ENCODE data around the gene VWA1.

Gene VWA1

GRCh38 chr1:1460540-1461130 is 25.1 kb downstream of the VWA1 start:
- TF ChIP-seq CREB5 (CRISPR knock-in tag; IDR thresholded peaks at IDR 0.05; ENCODE audit: low read depth) (no peak), ZFP30 (CRISPR knock-in tag; IDR thresholded peaks at IDR 0.05) (no peak), POU6F1 (CRISPR knock-in tag; IDR thresholded peaks at IDR 0.05; ENCODE audit: borderline replicate concordance, low read depth) (no peak), ZNF70 (CRISPR knock-in tag; IDR thresholded peaks at IDR 0.05) (no peak), ZNF565 (CRISPR knock-in tag; conservative IDR thresholded peaks at IDR 0.05; ENCODE audit: low read depth) (no peak)
- ATAC-seq = no peak

GRCh38 chr1:1461721-1462317 is 26.3 kb downstream of the VWA1 start:
- peak; percentile 18; the same call in 2 of the 3 replicates for ATAC-seq
- TF ChIP-seq TOX (CRISPR knock-in tag; IDR thresholded peaks at IDR 0.05; ENCODE audit: borderline replicate concordance) (no peak), CSDC2 (CRISPR knock-in tag; IDR thresholded peaks at IDR 0.05) (no peak), PPARA (CRISPR knock-in tag; IDR thresholded peaks at IDR 0.05; ENCODE audit: borderline replicate concordance) (no peak), ZNF8 (CRISPR knock-in tag; IDR thresholded peaks at IDR 0.05) (no peak), SNAI2 (CRISPR knock-in tag; IDR thresholded peaks at IDR 0.05) (no peak), TCF4 (CRISPR knock-in tag; IDR thresholded peaks at IDR 0.05; ENCODE audit: borderline replicate concordance) (no peak), TSHZ2 (CRISPR knock-in tag; IDR thresholded peaks at IDR 0.05) (no peak), ARNTL (CRISPR knock-in tag; IDR thresholded peaks at IDR 0.05; ENCODE audit: borderline replicate concordance, low read depth) (no peak), OSR1 (CRISPR knock-in tag; IDR thresholded peaks at IDR 0.05) (no peak), ZNF70 (CRISPR knock-in tag; IDR thresholded peaks at IDR 0.05) (no peak), CREB5 (CRISPR knock-in tag; IDR thresholded peaks at IDR 0.05; ENCODE audit: low read depth) (no peak), ZFP30 (CRISPR knock-in tag; IDR thresholded peaks at IDR 0.05) (no peak), ISL1 (CRISPR knock-in tag; IDR thresholded peaks at IDR 0.05) (no peak), RARB (CRISPR knock-in tag; IDR thresholded peaks at IDR 0.05) (no peak), GLIS3 (CRISPR knock-in tag; IDR thresholded peaks at IDR 0.05) (no peak), PATZ1 (CRISPR knock-in tag; IDR thresholded peaks at IDR 0.05; ENCODE audit: borderline replicate concordance) (no peak), ZC3H10 (CRISPR knock-in tag; IDR thresholded peaks at IDR 0.05) (no peak), BACH2 (CRISPR knock-in tag; IDR thresholded peaks at IDR 0.05; ENCODE audit: borderline replicate concordance) (no peak)

- peak; percentile 68 for ATAC-seq
- TF ChIP-seq ZFP30 (CRISPR knock-in tag; IDR thresholded peaks at IDR 0.05) (no peak), ZFP3 (CRISPR knock-in tag; IDR thresholded peaks at IDR 0.05) (no peak), TSHZ2 (CRISPR knock-in tag; IDR thresholded peaks at IDR 0.05) (no peak), ESRRG (CRISPR knock-in tag; IDR thresholded peaks at IDR 0.05) (no peak), CREB5 (CRISPR knock-in tag; IDR thresholded peaks at IDR 0.05; ENCODE audit: low read depth) (no peak)
These were observed 27.0 kb downstream of the VWA1 start for GRCh38 chr1:1462318-1462966.
